ENCODE results near the gene MRPS34.

DNA sequence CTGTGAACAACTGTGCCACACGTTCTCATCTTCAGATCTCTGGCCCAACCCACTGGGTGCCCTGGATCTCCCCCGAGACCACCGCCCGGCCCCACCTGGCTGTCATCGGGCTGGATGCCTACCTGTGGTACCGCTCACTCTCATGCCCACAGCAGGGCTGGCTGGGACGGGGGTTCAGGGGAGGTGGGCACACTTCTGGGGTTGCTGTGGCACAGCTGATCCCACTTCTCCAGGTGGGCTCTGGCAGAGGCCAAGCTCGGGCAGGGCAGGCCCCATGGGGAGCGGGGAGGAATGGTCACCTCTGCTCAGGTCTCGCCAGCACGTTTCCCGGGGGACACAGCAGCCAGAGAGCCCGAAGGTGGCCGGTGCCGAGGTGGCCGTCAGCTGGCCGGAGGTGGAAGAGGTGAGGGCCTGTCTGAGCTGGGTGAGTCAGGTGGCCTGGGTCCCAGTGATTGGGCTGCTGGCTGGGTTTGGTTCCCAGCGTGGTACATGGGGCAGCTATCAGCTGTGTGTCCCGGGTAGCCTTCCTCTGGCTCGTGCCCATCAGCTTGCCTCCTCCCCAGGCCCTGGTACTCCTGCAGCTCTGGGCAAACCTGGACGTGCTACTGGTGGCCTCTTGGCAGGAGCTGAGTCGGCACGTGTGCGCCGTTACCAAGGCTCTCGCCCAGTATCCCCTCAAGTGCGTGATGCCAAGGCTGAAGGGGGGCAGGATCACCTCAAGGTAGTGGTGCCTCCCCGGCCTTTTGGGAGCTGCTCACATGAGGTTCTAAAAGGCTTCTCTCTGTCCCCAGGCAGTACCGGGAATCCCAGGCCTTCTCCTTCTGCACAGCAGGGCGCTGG, 2.3 kb upstream of the MRPS34 start:
- TF ChIP-seq, protein P1, sequence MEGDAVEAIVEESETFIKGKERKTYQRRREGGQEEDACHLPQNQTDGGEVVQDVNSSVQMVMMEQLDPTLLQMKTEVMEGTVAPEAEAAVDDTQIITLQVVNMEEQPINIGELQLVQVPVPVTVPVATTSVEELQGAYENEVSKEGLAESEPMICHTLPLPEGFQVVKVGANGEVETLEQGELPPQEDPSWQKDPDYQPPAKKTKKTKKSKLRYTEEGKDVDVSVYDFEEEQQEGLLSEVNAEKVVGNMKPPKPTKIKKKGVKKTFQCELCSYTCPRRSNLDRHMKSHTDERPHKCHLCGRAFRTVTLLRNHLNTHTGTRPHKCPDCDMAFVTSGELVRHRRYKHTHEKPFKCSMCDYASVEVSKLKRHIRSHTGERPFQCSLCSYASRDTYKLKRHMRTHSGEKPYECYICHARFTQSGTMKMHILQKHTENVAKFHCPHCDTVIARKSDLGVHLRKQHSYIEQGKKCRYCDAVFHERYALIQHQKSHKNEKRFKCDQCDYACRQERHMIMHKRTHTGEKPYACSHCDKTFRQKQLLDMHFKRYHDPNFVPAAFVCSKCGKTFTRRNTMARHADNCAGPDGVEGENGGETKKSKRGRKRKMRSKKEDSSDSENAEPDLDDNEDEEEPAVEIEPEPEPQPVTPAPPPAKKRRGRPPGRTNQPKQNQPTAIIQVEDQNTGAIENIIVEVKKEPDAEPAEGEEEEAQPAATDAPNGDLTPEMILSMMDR (IDR thresholded peaks at IDR 0.05; ENCODE audit: borderline replicate concordance, extremely low read depth, low read length, poor library complexity, severe bottlenecking): no peak
- TF ChIP-seq EZH2 (IDR thresholded peaks at IDR 0.05; ENCODE audit: borderline replicate concordance, low read depth, low read length, severe bottlenecking): no peak
